GM12878 (cell line): ENCODE measurements around the gene NME5.

Experiments used
- ATF2 ChIP-seq: IDR thresholded peaks from 2 replicates; pipeline ENCODE4 v1.6.1; 2012; ENCODE audit warnings: low read length, inconsistent platforms
- ATF7 ChIP-seq: fragments of 450-650 bp; IDR thresholded peaks from 2 replicates; pipeline ENCODE4 v1.6.1; 2016; ENCODE audit warnings: low read depth, mild to moderate bottlenecking
- CHD4 ChIP-seq: fragments of 200-600 bp; sonication (generic); IDR thresholded peaks from 2 replicates; pipeline ENCODE4 v1.6.1; 2016; ENCODE audit warnings: mild to moderate bottlenecking
- CTCF ChIP-seq, 3 experiments: IDR thresholded peaks in 2 of 3; conservative IDR thresholded peaks in 1 of 3; 2 replicates each; pipeline ENCODE4 v1.5.1; 2011; ENCODE audit warnings: low read depth in 3 of 3, low read length in 3 of 3, mild to moderate bottlenecking in 3 of 3, control low read depth in 2 of 3, moderate library complexity in 2 of 3, inconsistent platforms in 1 of 3, mixed read lengths in 1 of 3; ENCODE audit not compliant: control insufficient read depth in 2 of 3, insufficient read depth in 1 of 3; ENCODE audit errors: extremely low read depth in 1 of 3
- JUNB ChIP-seq: IDR thresholded peaks from 2 replicates; pipeline ENCODE4 v1.6.1; 2016; ENCODE audit warnings: antibody characterized with exemption, mild to moderate bottlenecking
- MTA3 ChIP-seq: IDR thresholded peaks from 2 replicates; pipeline ENCODE4 v1.6.1; 2012; ENCODE audit warnings: low read length, inconsistent platforms, borderline replicate concordance
- MYB ChIP-seq: fragments of 150-350 bp; IDR thresholded peaks from 2 replicates; pipeline ENCODE4 v1.6.1; 2014; ENCODE audit warnings: mild to moderate bottlenecking, low read depth, low read length, borderline replicate concordance
- POLR2A ChIP-seq: IDR thresholded peaks from 2 replicates; pipeline ENCODE4 v1.6.1; 2011; ENCODE audit warnings: low read depth, mild to moderate bottlenecking, low read length
- SIN3A ChIP-seq: IDR thresholded peaks from 2 replicates; pipeline ENCODE4 v1.6.1; 2012; ENCODE audit warnings: low read depth, low read length, improper control_type of control experiment
- TAF1 ChIP-seq: IDR thresholded peaks from 2 replicates; pipeline ENCODE4 v1.6.1; 2011; ENCODE audit warnings: mild to moderate bottlenecking, low read depth, low read length, borderline replicate concordance
- TARDBP ChIP-seq: IDR thresholded peaks from 2 replicates; pipeline ENCODE4 v1.6.1; 2016; ENCODE audit warnings: borderline replicate concordance
- YY1 ChIP-seq: IDR thresholded peaks from 2 replicates; pipeline ENCODE4 v1.6.1; 2011; ENCODE audit warnings: low read depth, mild to moderate bottlenecking, low read length

GRCh38 chr5:138160706-138161105, 21.5 kb upstream of the NME5 start:
- no peak for TF ChIP-seq YY1
- no peak for TF ChIP-seq TARDBP
- no peak for TF ChIP-seq SIN3A
- TF ChIP-seq POLR2A, result no peak
- TF ChIP-seq CTCF (IDR thresholded peaks at IDR 0.05 in 2 of 3, conservative IDR thresholded peaks at IDR 0.05 in 1 of 3; ENCODE audit: control insufficient read depth in 2 of 3, extremely low read depth in 1 of 3, insufficient read depth in 1 of 3, low read depth in 3 of 3, low read length in 3 of 3), result no peak
- no peak for TF ChIP-seq JUNB
- TF ChIP-seq MYB, result no peak
- TF ChIP-seq ATF7, result no peak
- no peak for TF ChIP-seq ATF2
- no peak for TF ChIP-seq TAF1
- TF ChIP-seq MTA3, result no peak
- TF ChIP-seq CHD4, result no peak
